ENCODE measurements around the gene NSD1.
"Not testable (repeated sequence)": the region's sequence is repeated elsewhere in the genome, so short reads cannot be mapped to it uniquely, and the experiment has no call there.

The NSD1 gene

GRCh38 chr5:177336112-177336511 lies 202.5 kb downstream of the NSD1 start:
- peak overlapping the region; percentile 16 for H3K27ac Mint-ChIP-seq
- H3K36me3 Mint-ChIP-seq, result peaks cover 50 to 65% of the 10 kb centered on the region in 2 donors
- peak; percentile 77 to 80 for ATAC-seq (replicated peaks)
- H3K9me3 Mint-ChIP-seq, result no peaks in the 10 kb centered on the region
- no peaks in the 10 kb centered on the region for H3K27me3 Mint-ChIP-seq
- DNase-seq, result no peak
- H3K4me1 Mint-ChIP-seq, result peaks cover 31 to 38% of the 10 kb centered on the region in 2 donors
- H3K4me3 Mint-ChIP-seq, result no peak overlapping the region

- peaks cover 27 to 30% of the 10 kb centered on the region in 2 donors for H3K4me1 Mint-ChIP-seq
- no peak for DNase-seq
- H3K9me3 Mint-ChIP-seq, result no peaks in the 10 kb centered on the region
- peaks cover 49 to 65% of the 10 kb centered on the region in 2 donors for H3K36me3 Mint-ChIP-seq
- no peak overlapping the region for H3K4me3 Mint-ChIP-seq
- H3K27ac Mint-ChIP-seq, result peak overlapping the region; percentile 16
- no peak for ATAC-seq (replicated peaks)
- H3K27me3 Mint-ChIP-seq, result no peaks in the 10 kb centered on the region
These were observed 203.3 kb downstream of the NSD1 start for GRCh38 chr5:177336603-177337494.

- Mint-ChIP-seq H3K4me3 (no peak overlapping the region), H3K27ac (no peak overlapping the region), H3K36me3 (peaks cover 39 to 55% of the 10 kb centered on the region in 2 donors), H3K9me3 (no peaks in the 10 kb centered on the region), H3K4me1 (peaks cover 17 to 20% of the 10 kb centered on the region in 2 donors), H3K27me3 (no peaks in the 10 kb centered on the region)
- ATAC-seq (replicated peaks), result no peak
- no peak for DNase-seq
These were observed 204.9 kb downstream of the NSD1 start for GRCh38 chr5:177338251-177339106.

- Mint-ChIP-seq H3K4me3 (no peak overlapping the region), H3K9me3 (no peaks in the 10 kb centered on the region), H3K27me3 (no peaks in the 10 kb centered on the region), H3K4me1 (peaks cover 14% of the 10 kb centered on the region in 2 donors), H3K27ac (no peak overlapping the region), H3K36me3 (peaks cover 35 to 52% of the 10 kb centered on the region in 2 donors)
- no peak for ATAC-seq (replicated peaks)
- DNase-seq, result no peak
These were observed 205.6 kb downstream of the NSD1 start for GRCh38 chr5:177339107-177339638.

GRCh38 chr5:177343000-177343399 lies 209.4 kb downstream of the NSD1 start:
- H3K36me3 Mint-ChIP-seq, result peaks cover 22 to 39% of the 10 kb centered on the region in 2 donors
- not testable (repeated sequence) for H3K27ac Mint-ChIP-seq, H3K27me3 Mint-ChIP-seq

GRCh38 chr5:177343777-177344176 lies 210.2 kb downstream of the NSD1 start:
- H3K27ac Mint-ChIP-seq, result no peak overlapping the region
- no peaks in the 10 kb centered on the region for H3K9me3 Mint-ChIP-seq
- no peak overlapping the region for H3K4me3 Mint-ChIP-seq
- H3K27me3 Mint-ChIP-seq, result no peaks in the 10 kb centered on the region
- ATAC-seq (replicated peaks) (no peak), DNase-seq (no peak)
- peaks cover 22 to 37% of the 10 kb centered on the region in 2 donors for H3K36me3 Mint-ChIP-seq
- H3K4me1 Mint-ChIP-seq, result peaks cover 15 to 18% of the 10 kb centered on the region in 2 donors

More at GRCh38 chr5:177343000-177343399, 209.4 kb downstream of the NSD1 start:
- not testable (repeated sequence) for H3K9me3 Mint-ChIP-seq; ATAC-seq (replicated peaks); DNase-seq; H3K4me3 Mint-ChIP-seq
- peaks cover 15 to 18% of the 10 kb centered on the region in 2 donors for H3K4me1 Mint-ChIP-seq

GRCh38 chr5:177344891-177345290 lies 211.3 kb downstream of the NSD1 start:
- Mint-ChIP-seq H3K27ac (no peak overlapping the region), H3K9me3 (no peaks in the 10 kb centered on the region), H3K36me3 (peaks cover 23 to 34% of the 10 kb centered on the region in 2 donors), H3K4me3 (no peak overlapping the region), H3K4me1 (peaks cover 17 to 29% of the 10 kb centered on the region in 2 donors), H3K27me3 (no peaks in the 10 kb centered on the region)
- ATAC-seq (replicated peaks) (no peak), DNase-seq (no peak)

- ATAC-seq (replicated peaks), result no peak
- H3K4me1 Mint-ChIP-seq, result peaks cover 18 to 36% of the 10 kb centered on the region in 2 donors
- no peaks in the 10 kb centered on the region for H3K9me3 Mint-ChIP-seq
- peaks cover 17 to 28% of the 10 kb centered on the region in 2 donors for H3K36me3 Mint-ChIP-seq
- H3K4me3 Mint-ChIP-seq, result no peak overlapping the region
- DNase-seq, result no peak
- no peak overlapping the region for H3K27ac Mint-ChIP-seq
- no peaks in the 10 kb centered on the region for H3K27me3 Mint-ChIP-seq
These were observed 213.2 kb downstream of the NSD1 start for GRCh38 chr5:177346820-177347219.

GRCh38 chr5:177347699-177348098 lies 214.1 kb downstream of the NSD1 start:
- Mint-ChIP-seq H3K4me1 (peaks cover 18 to 44% of the 10 kb centered on the region in 2 donors), H3K27me3 (no peaks in the 10 kb centered on the region), H3K27ac (no peak overlapping the region), H3K9me3 (no peaks in the 10 kb centered on the region), H3K36me3 (peaks cover 17 to 28% of the 10 kb centered on the region in 2 donors), H3K4me3 (no peak overlapping the region)
- ATAC-seq (replicated peaks) (no peak), DNase-seq (no peak)

GRCh38 chr5:177349362-177349647 lies 215.7 kb downstream of the NSD1 start:
- H3K36me3 Mint-ChIP-seq, result peaks cover 13 to 22% of the 10 kb centered on the region in 2 donors
- no peaks in the 10 kb centered on the region for H3K9me3 Mint-ChIP-seq
- H3K27me3 Mint-ChIP-seq, result no peaks in the 10 kb centered on the region
- DNase-seq, result no peak
- peaks cover 17 to 51% of the 10 kb centered on the region in 2 donors for H3K4me1 Mint-ChIP-seq
- peak overlapping the region; percentile 54 to 80 for H3K4me3 Mint-ChIP-seq
- no peak overlapping the region for H3K27ac Mint-ChIP-seq
- no peak for ATAC-seq (replicated peaks)

- peaks cover 10 to 20% of the 10 kb centered on the region in 2 donors for H3K36me3 Mint-ChIP-seq
- DNase-seq (no peak), ATAC-seq (replicated peaks) (no peak)
- peak overlapping the region; percentile 80 to 92 for H3K4me3 Mint-ChIP-seq
- H3K4me1 Mint-ChIP-seq, result peaks cover 20 to 56% of the 10 kb centered on the region in 2 donors
- H3K9me3 Mint-ChIP-seq, result no peaks in the 10 kb centered on the region
- H3K27ac Mint-ChIP-seq, result peak overlapping the region; percentile 49
- no peaks in the 10 kb centered on the region for H3K27me3 Mint-ChIP-seq
These were observed 216.2 kb downstream of the NSD1 start for GRCh38 chr5:177349762-177350161.

All from stimulated activated naive B cell treated with anti-CD40 and anti-IgM and Interleukin-4, amounts not matched to agents 10 μg/mL and 1 μg/mL and 100 μg/mL, for 72 hours (primary cell).